IMR-90 (cell line): Measurements from ENCODE around the gene PDK3.

Source experiments
- BHLHE40 ChIP-seq: fragments of 150-350 bp; IDR thresholded peaks from 2 replicates; pipeline ENCODE4 v1.6.1; 2016; ENCODE audit warnings: mild to moderate bottlenecking, low read depth, low read length
- CEBPB ChIP-seq: IDR thresholded peaks from 2 replicates; pipeline ENCODE4 v1.6.1; 2012; ENCODE audit warnings: low read depth, low read length, improper control_type of control experiment
- CHD1 ChIP-seq: IDR thresholded peaks from 2 replicates; pipeline ENCODE4 v1.6.1; 2012; ENCODE audit warnings: low read depth, low read length, improper control_type of control experiment
- CTCF ChIP-seq: conservative IDR thresholded peaks from 2 replicates; pipeline ENCODE4 v1.5.1; 2012; ENCODE audit warnings: mild to moderate bottlenecking, low read depth, low read length, improper control_type of control experiment
- MAFK ChIP-seq: IDR thresholded peaks from 2 replicates; pipeline ENCODE4 v1.6.1; 2012; ENCODE audit warnings: low read depth, low read length, improper control_type of control experiment
- MXI1 ChIP-seq: IDR thresholded peaks from 2 replicates; pipeline ENCODE4 v1.6.1; 2012; ENCODE audit warnings: low read depth, mild to moderate bottlenecking, low read length, moderate library complexity, borderline replicate concordance
- POLR2A ChIP-seq: IDR thresholded peaks from 2 replicates; pipeline ENCODE4 v1.6.1; 2012; ENCODE audit warnings: mild to moderate bottlenecking, low read depth, low read length
- RAD21 ChIP-seq: IDR thresholded peaks from 2 replicates; pipeline ENCODE4 v1.6.1; 2012; ENCODE audit warnings: low read length, improper control_type of control experiment
- RFX5 ChIP-seq: IDR thresholded peaks from 2 replicates; pipeline ENCODE4 v1.8.0; 2012; ENCODE audit warnings: low read depth, mild to moderate bottlenecking, low read length, moderate library complexity
- SMC3 ChIP-seq: fragments of 150-350 bp; IDR thresholded peaks from 2 replicates; pipeline ENCODE4 v1.6.1; 2016; ENCODE audit warnings: low read depth, mild to moderate bottlenecking, antibody characterized with exemption, low read length, moderate library complexity
- TF ChIP-seq, protein P1 (sequence below): fragments of 150-350 bp; IDR thresholded peaks from 2 replicates; pipeline ENCODE4 v1.6.1; 2017; ENCODE audit warnings: mild to moderate bottlenecking, antibody characterized with exemption, low read length, low read depth
- TF ChIP-seq, protein P2 (sequence below): fragments of 150-350 bp; IDR thresholded peaks from 2 replicates; pipeline ENCODE4 v1.6.1; 2016; ENCODE audit warnings: low read depth, mild to moderate bottlenecking, low read length, moderate library complexity, borderline replicate concordance

- no peak for TF ChIP-seq CTCF
- TF ChIP-seq POLR2A: no peak
- TF ChIP-seq MAFK: no peak
- no peak for TF ChIP-seq SMC3
- no peak for TF ChIP-seq RAD21
- no peak for TF ChIP-seq CHD1
- no peak for TF ChIP-seq BHLHE40
- no peak for TF ChIP-seq MXI1
- TF ChIP-seq, protein P1, sequence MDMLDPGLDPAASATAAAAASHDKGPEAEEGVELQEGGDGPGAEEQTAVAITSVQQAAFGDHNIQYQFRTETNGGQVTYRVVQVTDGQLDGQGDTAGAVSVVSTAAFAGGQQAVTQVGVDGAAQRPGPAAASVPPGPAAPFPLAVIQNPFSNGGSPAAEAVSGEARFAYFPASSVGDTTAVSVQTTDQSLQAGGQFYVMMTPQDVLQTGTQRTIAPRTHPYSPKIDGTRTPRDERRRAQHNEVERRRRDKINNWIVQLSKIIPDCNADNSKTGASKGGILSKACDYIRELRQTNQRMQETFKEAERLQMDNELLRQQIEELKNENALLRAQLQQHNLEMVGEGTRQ: no peak
- no peak for TF ChIP-seq CEBPB
- TF ChIP-seq RFX5: no peak
- TF ChIP-seq, protein P2, sequence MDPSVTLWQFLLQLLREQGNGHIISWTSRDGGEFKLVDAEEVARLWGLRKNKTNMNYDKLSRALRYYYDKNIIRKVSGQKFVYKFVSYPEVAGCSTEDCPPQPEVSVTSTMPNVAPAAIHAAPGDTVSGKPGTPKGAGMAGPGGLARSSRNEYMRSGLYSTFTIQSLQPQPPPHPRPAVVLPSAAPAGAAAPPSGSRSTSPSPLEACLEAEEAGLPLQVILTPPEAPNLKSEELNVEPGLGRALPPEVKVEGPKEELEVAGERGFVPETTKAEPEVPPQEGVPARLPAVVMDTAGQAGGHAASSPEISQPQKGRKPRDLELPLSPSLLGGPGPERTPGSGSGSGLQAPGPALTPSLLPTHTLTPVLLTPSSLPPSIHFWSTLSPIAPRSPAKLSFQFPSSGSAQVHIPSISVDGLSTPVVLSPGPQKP: no peak
These were observed 26.7 kb downstream of the PDK3 start for GRCh38 chrX:24491741-24492140.
